Hindlimb muscle (tissue), 1 donor: ENCODE results near the gene TCERG1L. TPM values are rescaled to one million over a fixed set of nuclear protein-coding genes. Genes with fewer than 3 reads are reported as not detected.
"Not testable (repeated sequence)": the region's sequence is repeated elsewhere in the genome, so short reads cannot be mapped to it uniquely, and the experiment has no call there.

Experiments
- DNase-seq: peaks from one replicate; pipeline ENCODE4 v3.0.0-alpha.2; 2013
- polyA plus RNA-seq: library from polyadenylated mRNA; unstranded; fragments of 120-200 nt; gene quantifications from one replicate; pipeline ENCODE4 v1.2.1, GENCODE V29; 2013; ENCODE audit not compliant: insufficient read length

Gene TCERG1L, protein sequence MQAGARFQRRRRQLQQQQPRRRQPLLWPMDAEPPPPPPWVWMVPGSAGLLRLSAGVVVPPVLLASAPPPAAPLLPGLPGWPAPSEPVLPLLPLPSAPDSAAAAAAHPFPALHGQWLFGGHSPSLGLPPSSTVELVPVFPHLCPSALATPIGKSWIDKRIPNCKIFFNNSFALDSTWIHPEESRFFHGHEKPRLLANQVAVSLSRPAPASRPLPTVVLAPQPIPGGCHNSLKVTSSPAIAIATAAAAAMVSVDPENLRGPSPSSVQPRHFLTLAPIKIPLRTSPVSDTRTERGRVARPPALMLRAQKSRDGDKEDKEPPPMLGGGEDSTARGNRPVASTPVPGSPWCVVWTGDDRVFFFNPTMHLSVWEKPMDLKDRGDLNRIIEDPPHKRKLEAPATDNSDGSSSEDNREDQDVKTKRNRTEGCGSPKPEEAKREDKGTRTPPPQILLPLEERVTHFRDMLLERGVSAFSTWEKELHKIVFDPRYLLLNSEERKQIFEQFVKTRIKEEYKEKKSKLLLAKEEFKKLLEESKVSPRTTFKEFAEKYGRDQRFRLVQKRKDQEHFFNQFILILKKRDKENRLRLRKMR
- 0.36 TPM for polyA plus RNA-seq

DNA sequence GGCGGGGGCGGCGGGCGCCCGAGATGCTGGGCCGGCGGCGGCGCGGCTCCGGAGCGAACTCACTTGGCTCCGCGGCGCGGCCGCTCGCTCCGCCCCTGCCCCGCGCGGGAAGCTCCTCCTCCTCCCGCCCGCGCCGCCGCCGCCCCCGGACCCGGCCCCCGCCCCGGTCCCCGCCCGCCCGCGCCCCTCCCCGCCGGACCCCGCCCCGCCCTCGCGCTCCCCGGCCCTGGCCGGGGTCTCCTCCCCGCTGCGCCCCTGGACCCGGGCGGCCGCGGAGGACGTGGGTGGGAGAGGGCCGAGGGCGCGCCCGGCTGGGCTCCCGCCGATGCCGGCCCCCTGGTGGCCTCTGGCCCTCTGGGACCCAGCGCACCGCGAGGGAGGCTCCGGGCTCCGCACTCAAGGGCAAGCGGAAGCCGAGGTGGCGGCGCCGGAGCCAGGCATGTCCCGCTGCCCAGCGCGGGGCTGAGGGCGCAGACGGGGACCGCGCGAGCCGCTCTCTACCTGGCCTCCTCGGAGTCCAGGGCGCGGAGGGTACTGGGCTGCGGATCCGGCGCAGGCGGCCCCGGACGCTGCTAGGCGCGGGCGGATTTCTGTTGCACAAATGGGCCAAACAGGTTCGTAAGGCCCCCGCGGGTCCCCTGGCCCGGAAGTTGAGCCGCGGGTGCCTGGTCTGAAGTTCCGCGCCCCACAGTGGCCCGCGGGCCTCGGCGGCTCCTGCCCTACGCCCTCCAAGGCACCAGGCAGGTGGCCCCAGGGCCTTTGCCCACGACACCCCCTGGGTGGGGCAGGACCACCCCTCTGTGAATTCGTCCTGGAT, at the start of gene TCERG1L:
TSS of gene TCERG1L (minus strand) at position 61 of the 817 bp plus-strand sequence. CDS start 86 bp downstream, outside the sequence.
- DNase-seq = no peak

DNA sequence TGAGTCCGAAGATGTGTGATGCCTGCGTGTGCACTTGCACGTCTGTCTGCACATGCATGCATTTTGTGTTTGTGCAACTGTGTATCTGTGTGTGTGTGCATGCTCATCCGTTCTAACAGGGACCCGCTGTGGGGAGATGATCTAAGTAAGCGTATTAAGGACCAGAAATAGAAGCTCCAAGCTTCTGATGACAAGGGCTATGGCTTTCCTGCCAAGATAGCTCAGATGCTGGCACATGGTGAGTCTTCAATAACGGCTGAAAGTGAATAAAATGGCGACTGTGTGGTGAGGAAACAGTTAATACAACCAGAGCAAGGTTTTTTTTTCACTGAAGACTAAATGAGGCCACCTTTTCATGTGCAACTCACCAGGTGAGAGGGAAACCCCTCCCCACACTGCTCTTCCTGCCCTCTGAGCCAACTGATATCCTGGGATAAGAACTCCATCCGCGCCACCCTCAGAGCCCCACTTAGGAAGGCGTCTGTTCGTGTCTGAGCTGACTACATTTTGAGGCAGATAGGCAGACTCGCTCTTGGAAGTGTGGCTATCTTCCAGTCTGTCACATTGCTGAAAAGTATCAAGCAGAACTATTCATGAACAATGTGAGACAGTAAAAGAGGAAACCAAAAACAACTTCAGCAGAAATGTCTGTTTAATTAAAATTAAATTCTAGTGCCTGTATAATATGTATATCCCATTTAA, 47.4 kb upstream of the TCERG1L start:
- DNase-seq = no peak

DNA sequence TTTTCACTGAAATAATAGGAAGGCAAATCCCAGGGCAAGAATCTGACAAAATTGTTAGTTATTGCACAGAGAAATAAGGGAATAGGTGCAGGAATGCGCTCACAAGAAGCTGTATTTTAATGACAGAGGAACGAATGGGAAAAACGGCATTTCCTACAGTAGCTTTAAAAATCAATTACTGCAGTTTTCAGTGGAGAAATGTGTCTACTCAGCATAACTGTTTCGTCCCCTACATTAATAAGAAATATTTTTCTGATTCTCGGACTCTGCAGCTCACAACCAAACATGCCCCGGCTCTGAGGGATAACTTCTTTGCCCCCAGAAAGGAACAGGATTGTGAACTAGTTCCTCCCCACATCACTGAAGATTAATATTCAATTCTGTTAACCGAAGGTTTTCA, 44.9 kb upstream of the TCERG1L start:
- no peak for DNase-seq

DNA sequence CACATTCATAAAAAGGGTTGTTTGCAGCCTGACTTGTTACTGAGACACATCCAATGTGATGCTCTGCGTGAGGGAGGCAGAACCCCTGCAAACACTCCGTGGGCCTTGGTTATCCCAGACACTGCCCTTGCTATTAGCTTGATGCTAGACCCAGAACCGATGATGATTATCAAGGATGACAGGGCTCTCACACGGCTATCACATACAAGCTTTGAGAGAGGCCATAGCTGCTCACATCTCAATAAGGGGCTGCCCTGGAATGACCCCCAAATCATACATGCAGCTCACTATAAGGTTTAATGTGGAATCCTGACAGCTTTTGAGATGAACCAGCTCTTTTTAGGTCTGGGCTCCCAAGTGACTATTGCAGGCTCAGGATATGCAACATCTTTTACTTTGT, 44.4 kb upstream of the TCERG1L start:
- no peak for DNase-seq

DNA sequence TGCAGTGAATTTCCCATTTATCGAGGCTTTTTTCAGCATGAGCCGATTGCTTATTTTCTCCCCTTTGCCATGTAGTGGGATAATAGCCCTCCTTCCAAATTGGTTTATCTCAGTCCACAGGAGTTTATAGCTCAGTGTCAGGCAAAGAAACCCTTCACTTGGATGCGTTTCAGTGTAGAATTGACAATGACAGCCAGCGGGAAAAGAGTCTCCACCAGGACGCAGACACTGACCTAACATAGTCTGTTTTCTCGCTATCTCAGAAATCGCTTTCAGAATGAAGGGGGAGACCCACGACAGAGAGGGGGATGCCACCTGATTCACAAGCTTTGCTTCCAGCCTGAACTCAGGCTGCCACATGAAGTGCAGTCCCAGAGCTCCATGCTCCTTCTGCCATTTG, 43.5 kb upstream of the TCERG1L start:
- no peak for DNase-seq

DNA sequence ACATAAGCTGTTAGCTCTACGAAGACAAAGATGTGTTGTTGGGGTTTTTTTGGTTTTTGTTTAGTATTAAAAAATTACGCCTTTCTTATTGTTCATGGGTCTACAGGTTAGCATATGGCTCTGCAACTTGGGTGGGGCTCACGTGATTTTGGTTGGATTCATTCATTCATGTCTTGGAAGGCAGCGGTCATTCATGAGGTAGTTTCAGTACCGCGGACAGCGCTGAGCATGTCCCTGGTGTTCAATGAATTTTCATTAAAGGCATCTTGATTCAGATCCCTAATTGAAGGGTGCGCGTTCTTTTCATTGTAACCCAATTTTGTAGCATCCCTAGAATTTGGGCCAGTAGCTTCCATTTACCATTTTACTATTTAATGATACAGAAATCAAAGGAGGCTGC, 42.9 kb upstream of the TCERG1L start:
- peak; percentile 27 for DNase-seq

DNA sequence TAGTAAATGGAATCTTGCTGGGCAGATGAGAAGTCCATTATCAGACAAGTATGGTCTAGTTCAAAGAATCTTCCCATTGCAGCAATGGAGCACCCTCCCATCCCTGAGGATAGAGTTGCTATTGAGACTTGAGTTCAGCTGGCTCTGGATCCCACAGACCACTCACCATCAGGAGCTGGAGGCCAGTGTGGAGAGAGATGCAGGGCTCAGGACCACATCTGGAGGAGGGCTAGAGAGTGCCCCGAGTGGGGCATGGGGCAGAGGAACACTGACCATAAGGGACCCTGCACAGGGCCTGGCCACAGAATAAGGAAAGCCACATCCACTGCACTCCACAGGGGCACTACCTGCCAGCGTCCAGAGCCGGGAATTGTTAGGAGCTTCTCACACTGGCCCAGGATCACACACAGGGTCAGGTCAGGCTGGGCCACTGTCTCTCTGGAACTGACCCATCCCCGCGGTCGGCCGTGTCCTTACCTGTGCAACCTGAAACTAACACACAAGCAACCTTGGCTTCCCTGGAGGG, 41.3 kb upstream of the TCERG1L start:
- DNase-seq = no peak

DNA sequence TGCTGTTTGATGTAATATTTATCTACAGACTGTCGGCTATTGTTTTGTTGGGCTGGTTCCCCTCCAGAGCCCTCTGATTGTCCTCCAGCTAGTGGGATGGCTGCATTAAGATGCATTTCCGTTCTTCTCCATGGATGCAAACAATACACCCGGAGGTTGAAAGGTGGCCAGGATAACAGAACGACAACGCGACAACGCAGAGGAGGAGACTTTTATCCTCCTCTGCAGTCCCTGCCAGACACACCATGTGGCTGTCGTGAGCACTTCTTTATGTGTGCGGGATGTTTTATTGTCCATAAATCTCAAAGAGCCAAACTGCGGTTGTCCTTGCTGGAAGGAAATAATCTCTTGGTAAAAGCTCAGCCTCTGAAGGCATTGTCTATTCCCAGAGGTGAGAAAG, 39.1 kb upstream of the TCERG1L start:
- no peak for DNase-seq

DNA sequence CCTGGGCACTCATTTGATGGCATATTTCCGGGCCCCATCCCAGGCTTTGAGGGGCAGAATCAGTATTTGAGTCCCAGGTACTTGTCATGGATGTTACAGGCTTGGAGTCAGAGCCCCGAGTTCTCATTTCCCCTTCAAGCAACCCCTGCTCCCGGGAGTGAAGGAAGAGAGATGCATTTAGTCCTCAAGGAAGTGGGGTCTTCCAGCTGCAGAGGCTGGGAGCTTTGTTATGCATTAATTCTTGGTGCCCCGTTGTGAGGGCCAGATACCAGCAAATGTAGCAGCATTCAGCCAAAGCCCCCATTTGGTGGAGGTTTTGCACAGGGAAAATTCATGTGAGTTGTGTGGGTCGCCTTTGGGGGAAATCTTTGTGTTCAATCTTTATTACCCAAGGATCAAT, 38.7 kb upstream of the TCERG1L start:
- DNase-seq = no peak

DNA sequence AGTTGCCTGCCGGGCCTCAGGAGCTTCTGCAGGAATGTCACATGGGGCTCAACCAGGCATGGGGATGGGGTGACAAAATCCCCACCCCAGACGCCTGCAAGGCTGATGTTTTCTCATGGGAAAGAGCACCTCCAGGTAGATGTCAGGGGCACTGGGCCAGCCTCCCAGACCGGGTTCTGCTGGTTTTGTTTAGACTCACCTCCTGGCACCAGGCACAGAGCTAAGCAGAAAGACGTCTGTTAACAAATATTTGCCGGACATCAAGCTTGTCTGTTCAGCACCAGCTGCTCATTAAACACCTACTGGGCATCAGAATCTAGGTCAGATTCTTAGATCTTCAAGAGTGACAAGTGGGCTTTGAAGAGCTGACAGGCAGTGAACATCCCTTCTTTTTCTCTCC, 34.9 kb upstream of the TCERG1L start:
- no peak for DNase-seq

DNA sequence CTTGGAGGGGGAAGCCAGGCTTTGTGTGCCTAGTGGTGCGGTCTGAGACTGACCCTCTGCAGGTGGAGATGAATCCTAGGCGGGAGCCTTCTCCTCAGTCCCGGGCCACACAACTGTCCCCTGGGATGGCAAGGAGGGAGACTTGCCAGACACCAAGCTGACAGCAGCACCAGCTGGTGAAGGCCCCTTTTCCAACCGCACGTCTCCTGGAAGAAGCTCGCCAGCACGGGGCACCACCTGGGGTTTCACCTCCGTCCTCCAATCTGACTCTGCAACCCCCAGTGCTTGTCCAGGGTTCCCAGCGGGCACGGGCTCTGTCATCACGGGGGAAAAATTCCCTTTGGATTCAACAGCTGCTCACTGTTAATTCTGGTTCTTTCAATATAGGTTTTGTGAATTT, 34.2 kb upstream of the TCERG1L start:
- DNase-seq = no peak

DNA sequence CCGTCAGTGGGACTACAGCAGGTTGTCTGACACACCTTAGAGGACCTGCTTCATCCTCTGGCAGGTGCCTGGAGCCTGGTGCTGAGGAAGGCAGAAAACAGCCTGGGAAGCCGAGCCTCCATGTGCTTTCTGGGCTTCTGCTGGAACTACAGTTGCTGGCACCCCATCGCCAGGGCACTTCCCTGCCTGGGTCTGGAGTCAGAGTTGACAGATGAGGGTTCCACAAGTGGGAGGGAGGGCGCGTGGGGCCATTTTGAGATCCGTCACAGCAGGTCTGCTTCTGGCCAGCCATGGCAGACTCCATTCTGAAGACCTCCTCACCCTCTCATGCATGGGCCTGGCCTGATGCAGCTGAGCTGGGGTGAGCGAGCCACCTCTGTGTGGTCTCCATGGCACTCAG, 33.2 kb upstream of the TCERG1L start:
- DNase-seq = no peak

DNA sequence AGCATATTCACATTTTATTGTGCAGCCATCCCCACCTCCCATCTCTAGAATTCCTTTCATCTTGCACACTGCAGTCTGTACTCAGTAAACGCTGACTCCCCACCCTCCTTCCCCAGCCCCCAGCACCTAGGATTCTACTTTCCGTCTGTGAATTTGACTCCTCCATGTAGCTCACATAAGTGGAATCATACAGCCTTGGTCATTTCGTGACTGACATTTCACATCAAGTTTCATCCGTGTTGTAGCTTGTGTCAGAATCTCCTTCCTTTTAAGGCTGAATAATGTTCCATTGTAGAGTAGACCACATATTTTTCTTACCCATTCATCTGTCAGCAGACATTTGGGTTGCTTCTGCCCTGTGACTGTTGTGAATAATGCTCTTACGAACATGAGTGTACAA, 26.2 kb upstream of the TCERG1L start:
- DNase-seq = no peak

DNA sequence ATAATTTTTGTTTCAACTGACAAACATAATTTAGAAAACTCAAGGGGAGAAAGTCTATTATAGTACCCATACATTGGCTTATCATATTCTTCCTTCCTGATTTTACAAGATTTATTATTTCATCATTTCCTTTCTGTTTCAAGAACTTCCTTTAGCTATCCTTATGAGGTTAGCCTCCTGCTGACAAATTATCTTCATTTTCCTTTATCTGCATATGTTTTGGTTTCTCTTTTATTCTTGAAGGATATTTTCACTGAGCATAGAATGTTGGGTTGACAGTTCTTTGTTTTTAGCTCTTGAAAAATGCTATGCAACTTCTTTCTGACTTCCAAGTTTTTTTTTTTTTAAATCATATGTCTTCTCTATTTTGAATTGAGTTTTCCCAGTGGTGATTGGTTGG, 21.3 kb upstream of the TCERG1L start:
- DNase-seq = no peak

DNA sequence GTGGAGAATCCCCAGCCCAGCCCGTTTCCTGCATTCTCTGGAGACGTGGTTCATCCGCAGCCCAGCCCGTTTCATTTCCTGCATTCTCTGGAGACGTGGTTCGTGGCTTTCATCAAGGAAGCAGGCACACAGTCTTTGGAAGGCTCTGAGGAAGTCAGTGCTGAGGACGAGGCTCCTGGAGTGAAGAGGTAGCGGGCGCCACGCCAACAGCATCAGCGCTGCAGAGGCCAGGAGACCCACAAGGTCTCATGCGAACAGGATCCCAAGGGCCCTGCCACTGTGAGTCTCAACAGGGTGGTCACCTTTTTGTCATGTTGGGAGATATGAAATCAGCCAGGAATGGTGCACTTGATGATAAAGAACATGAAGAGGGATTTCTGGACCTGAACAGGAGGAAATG, 12.4 kb upstream of the TCERG1L start:
- DNase-seq = no peak

DNA sequence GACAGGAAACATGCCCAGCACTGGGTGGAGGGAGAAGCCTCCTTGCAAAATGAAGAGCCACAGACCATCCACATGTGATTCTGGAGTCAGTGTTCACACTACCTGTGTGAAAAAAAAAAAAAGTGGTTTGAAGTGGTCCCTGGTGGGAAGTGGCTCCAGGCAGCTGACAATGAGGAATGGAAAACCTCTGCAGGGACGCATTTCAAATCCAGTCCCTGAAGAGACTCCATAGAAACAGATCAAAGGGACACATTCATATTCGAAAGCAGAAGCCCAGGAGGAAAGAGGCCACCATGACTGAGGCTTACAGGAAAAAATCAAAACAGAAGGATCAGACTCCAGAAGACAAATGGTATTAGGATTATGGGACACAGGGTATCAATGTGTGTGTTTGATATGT, 11.5 kb upstream of the TCERG1L start:
- DNase-seq = no peak

DNA sequence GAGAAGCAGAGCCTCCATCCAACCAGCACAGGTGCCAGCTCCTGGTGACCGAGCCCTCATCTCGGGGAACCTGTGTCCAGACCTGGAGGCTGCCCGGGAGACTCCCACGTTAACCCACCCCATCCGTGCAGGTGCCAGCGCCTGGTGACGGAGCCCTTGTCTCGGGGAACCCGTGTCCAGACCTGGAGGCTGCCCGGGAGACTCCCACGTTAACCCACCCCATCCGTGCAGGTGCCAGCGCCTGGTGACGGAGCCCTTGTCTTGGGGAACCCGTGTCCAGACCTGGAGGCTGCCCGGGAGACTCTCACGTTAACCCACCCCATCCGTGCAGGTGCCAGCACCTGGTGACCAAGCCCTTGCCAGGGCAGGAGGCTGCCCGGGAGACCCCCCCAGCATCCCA, 11.1 kb upstream of the TCERG1L start:
- DNase-seq = not testable (repeated sequence)

DNA sequence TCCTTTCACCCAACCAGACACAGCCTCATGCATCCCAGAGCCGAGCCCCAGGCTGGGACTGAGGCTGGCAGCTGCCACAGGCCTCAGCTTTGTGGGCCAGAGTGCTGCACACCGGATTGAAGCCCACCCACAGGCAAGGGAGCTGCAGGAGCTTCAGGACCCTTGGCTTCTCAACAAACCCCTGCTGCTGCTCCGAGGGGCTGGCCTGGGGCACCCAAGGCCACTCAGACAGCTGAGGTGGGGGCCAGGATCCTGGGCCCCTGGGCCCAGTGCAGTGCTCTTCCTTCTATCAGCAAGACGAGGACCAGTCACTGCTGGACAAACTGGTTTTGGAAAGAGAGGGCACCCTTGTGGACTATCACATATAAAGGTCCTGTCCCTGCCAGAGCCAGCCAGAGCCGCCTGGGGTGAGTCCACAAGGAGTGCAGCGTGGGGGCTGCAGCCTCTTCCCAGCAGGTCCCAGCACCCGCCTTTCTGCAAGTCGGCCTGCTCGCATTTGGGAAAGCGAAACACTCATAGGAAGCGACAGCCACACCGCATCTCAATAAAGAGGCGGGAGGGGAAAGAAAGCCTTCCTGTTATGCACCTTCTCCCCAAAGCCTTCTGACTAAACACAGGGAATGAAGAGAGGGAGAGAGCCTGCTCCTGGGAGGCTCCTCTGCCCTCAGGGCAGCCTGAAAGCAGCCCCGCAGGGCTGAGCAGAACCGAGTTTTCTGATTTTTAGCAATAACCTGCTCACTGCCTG, 9.5 kb upstream of the TCERG1L start:
- DNase-seq = no peak

DNA sequence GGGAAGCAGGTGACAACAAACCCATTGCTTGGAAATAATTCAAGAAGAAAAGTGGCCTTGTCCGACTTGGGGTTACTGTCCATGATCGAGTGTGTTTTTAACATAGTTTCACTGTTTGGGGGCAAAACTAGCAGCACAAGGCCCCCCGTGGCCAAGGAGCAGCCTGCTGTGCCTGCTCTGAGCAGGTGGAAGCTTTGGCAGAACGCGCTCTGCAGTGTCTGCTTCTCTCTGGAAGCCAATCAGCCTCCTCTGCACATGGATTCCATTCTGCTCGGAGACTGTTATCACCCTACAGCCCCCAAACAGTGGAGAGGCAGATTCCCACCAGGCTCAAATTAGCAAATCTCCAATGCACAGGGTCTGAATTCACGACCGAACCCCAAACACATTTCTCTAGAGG, 7.3 kb upstream of the TCERG1L start:
- no peak for DNase-seq

DNA sequence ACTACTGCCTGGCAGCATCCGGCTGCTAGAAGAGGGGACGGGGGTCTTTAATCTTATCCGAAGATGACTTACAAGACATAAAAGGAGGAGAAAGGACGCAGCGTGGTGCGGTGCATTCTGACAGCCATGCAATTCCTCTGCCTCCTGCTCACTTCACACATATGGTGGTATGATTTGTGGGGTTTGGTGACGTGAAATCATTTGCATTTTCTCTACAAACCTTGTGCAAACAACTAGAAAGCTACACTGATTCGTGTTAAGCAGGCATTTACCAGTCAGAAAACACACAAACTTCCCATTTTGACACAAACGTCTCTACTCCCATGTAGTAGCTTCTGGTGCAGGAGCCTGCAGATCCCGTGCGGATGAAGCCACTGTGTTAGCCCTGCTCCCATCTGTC, 6.8 kb upstream of the TCERG1L start:
- no peak for DNase-seq

DNA sequence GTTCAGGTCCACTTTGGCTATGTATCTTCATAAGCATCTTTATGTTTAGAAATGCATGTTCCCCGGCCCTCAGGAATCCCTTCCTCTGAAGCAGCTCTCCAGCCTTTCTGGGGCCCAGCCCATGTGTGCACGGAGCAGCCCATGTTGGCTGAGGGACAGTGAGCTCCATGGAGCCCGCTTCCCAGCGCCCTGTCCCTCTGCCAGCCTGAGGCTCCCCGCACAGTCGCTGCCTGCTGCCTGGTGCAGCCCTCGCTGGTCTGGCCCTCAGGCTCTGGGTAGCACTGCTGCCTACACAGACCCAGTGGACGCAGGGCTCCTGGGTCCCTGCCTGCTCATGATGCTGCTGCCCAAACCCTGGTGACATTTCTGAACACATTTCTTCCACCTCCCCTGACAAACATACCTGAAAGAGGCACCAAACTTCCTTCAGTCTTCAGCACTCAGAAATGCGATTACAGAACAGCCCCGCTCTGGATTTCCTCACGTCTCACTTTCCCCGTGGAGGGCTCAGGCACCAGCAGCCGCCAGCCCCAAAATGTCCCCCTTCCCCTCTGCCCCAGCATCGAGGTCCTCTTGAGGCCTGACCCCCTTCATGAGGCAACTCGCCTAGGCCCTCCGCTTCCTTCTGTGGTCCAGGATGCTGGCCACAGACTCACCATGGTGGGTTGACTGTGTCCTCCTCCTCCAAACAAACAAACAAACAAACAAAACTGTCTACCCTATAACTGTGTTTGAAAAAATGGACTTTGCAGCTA, 5.0 kb upstream of the TCERG1L start:
- no peak for DNase-seq
